Astrocyte (in vitro differentiated cells and primary cell): ENCODE measurements around the gene PPM1H. TPM values are rescaled to one million over a fixed set of nuclear protein-coding genes. Genes with fewer than 3 reads are reported as not detected.

Experiments
- DNase-seq: peaks from one replicate; pipeline ENCODE4 v3.0.0-alpha.2; 2010; ENCODE audit warnings: low read depth
- FAIRE-seq: peaks from 2 replicates; lab custom pipeline; 2011; peaks lifted over from hg19 to GRCh38; lab: Jason Lieb, UNC
- H2AFZ ChIP-seq: 2 replicates; pipeline ENCODE4 v1.6.0; 2012; ENCODE audit warnings: low read depth, low read length, inconsistent platforms
- H3K27ac ChIP-seq: 2 replicates; pipeline ENCODE4 v1.5.1; 2011; ENCODE audit warnings: low read depth, low read length, inconsistent platforms
- H3K27me3 ChIP-seq: 2 replicates; pipeline ENCODE4 v1.6.0; 2011; ENCODE audit warnings: low read length, inconsistent platforms; ENCODE audit not compliant: insufficient read depth
- H3K36me3 ChIP-seq: 2 replicates; pipeline ENCODE4 v1.5.1; 2011; ENCODE audit warnings: low read length, inconsistent platforms; ENCODE audit not compliant: insufficient read depth
- H3K4me1 ChIP-seq: 2 replicates; pipeline ENCODE4 v1.5.1; 2011; ENCODE audit warnings: low read length, inconsistent platforms; ENCODE audit not compliant: insufficient read depth
- H3K4me2 ChIP-seq: 2 replicates; pipeline ENCODE4 v1.6.0; 2012; ENCODE audit warnings: low read length, inconsistent platforms
- H3K4me3 ChIP-seq: 2 replicates; pipeline ENCODE4 v1.5.1; 2011; ENCODE audit warnings: low read depth, mild to moderate bottlenecking, low read length, inconsistent platforms; ENCODE audit not compliant: insufficient read depth
- H3K79me2 ChIP-seq: 2 replicates; pipeline ENCODE4 v1.6.0; 2012; ENCODE audit warnings: mild to moderate bottlenecking, low read length, inconsistent platforms; ENCODE audit not compliant: insufficient read depth
- H3K9ac ChIP-seq: 2 replicates; pipeline ENCODE4 v1.6.0; 2012; ENCODE audit warnings: mild to moderate bottlenecking, low read length, inconsistent platforms
- H3K9me3 ChIP-seq: 2 replicates; pipeline ENCODE4 v1.5.1; 2012; ENCODE audit warnings: low read depth, mild to moderate bottlenecking, low read length, inconsistent platforms; ENCODE audit not compliant: insufficient read depth
- H4K20me1 ChIP-seq: 2 replicates; pipeline ENCODE4 v1.6.0; 2012; ENCODE audit warnings: low read length, inconsistent platforms; ENCODE audit not compliant: insufficient read depth
- H3K27ac Mint-ChIP-seq: one replicate; pipeline ENCODE4 v1.8.0; 2021; ENCODE audit warnings: mild to moderate bottlenecking, mixed read lengths; ENCODE audit not compliant: unreplicated experiment
- H3K27me3 Mint-ChIP-seq: one replicate; pipeline ENCODE4 v1.8.0; 2021; ENCODE audit warnings: low read depth, mixed read lengths; ENCODE audit not compliant: unreplicated experiment
- H3K36me3 Mint-ChIP-seq: one replicate; pipeline ENCODE4 v1.8.0; 2021; ENCODE audit warnings: low read depth, mixed read lengths; ENCODE audit not compliant: unreplicated experiment
- H3K4me1 Mint-ChIP-seq: one replicate; pipeline ENCODE4 v1.8.0; 2021; ENCODE audit warnings: low read depth, mixed read lengths; ENCODE audit not compliant: unreplicated experiment
- H3K4me3 Mint-ChIP-seq: one replicate; pipeline ENCODE4 v1.8.0; 2021; ENCODE audit warnings: mild to moderate bottlenecking, moderate library complexity, mixed read lengths; ENCODE audit not compliant: unreplicated experiment
- H3K9me3 Mint-ChIP-seq: one replicate; pipeline ENCODE4 v1.8.0; 2021; ENCODE audit warnings: mild to moderate bottlenecking, mixed read lengths; ENCODE audit not compliant: unreplicated experiment
- CTCF ChIP-seq: IDR thresholded peaks from 2 replicates; pipeline ENCODE4 v1.5.1; 2011; ENCODE audit warnings: low read depth, mild to moderate bottlenecking, inconsistent platforms, low read length, moderate library complexity; ENCODE audit not compliant: insufficient read depth
- EZH2 ChIP-seq: IDR thresholded peaks from 2 replicates; pipeline ENCODE4 v1.6.1; 2012; ENCODE audit warnings: mild to moderate bottlenecking, low read length, inconsistent platforms; ENCODE audit not compliant: insufficient read depth
- total RNA-seq: library from RNA; stranded (reverse); gene quantifications from 2 replicates; pipeline ENCODE4 v1.2.1, GENCODE V29; 2021

The PPM1H gene
- total RNA-seq, 1 donor from 2014 or later = 7.8 TPM

GRCh38 chr12:62606654-62607053, 328.3 kb downstream of the PPM1H start:
- Histone ChIP-seq H3K79me2 (peaks cover 93% of the 10 kb centered on the region), H3K9me3 (no peaks in the 10 kb centered on the region), H4K20me1 (peaks cover 32% of the 10 kb centered on the region), H2AFZ (no peak overlapping the region), H3K36me3 (no peaks in the 10 kb centered on the region), H3K27me3 (no peaks in the 10 kb centered on the region), H3K27ac (no peak overlapping the region), H3K4me2 (peak overlapping the region; percentile 92), H3K4me3 (no peak overlapping the region), H3K9ac (no peak overlapping the region), H3K4me1 (peaks cover 6% of the 10 kb centered on the region)
- TF ChIP-seq EZH2 = no peak
- no peak for TF ChIP-seq CTCF
- Mint-ChIP-seq H3K36me3 (peaks cover 4% of the 10 kb centered on the region), H3K4me3 (no peak overlapping the region), H3K27me3 (no peaks in the 10 kb centered on the region), H3K4me1 (peaks cover 22% of the 10 kb centered on the region), H3K9me3 (no peaks in the 10 kb centered on the region), H3K27ac (no peak overlapping the region)
- FAIRE-seq = no peak
- no peak for DNase-seq

- Histone ChIP-seq H4K20me1 (peaks cover 32% of the 10 kb centered on the region), H3K9me3 (no peaks in the 10 kb centered on the region), H3K4me3 (peak overlapping the region; percentile 99), H3K4me1 (peaks cover 6% of the 10 kb centered on the region), H3K4me2 (peak overlapping the region; percentile 92), H3K79me2 (peaks cover 93% of the 10 kb centered on the region), H3K36me3 (no peaks in the 10 kb centered on the region), H3K27ac (no peak overlapping the region), H3K27me3 (no peaks in the 10 kb centered on the region), H3K9ac (peak overlapping the region; percentile 100), H2AFZ (no peak overlapping the region)
- Mint-ChIP-seq H3K36me3 (peaks cover 4% of the 10 kb centered on the region), H3K4me3 (peak overlapping the region; percentile 93), H3K4me1 (peaks cover 27% of the 10 kb centered on the region), H3K27me3 (no peaks in the 10 kb centered on the region), H3K27ac (no peak overlapping the region), H3K9me3 (no peaks in the 10 kb centered on the region)
- no peak for TF ChIP-seq EZH2
- TF ChIP-seq CTCF = no peak
- DNase-seq = no peak
- no peak for FAIRE-seq
Observed at GRCh38 chr12:62605981-62606380, 329.0 kb downstream of the PPM1H start.

GRCh38 chr12:62604871-62605270, 330.1 kb downstream of the PPM1H start:
- H3K4me1 Mint-ChIP-seq = peaks cover 23% of the 10 kb centered on the region
- no peaks in the 10 kb centered on the region for H3K9me3 Mint-ChIP-seq

More at GRCh38 chr12:62604871-62605270, 330.1 kb downstream of the PPM1H start:
- Histone ChIP-seq H3K4me1 (peaks cover 6% of the 10 kb centered on the region), H2AFZ (no peak overlapping the region), H3K4me2 (peak overlapping the region; percentile 92), H3K36me3 (no peaks in the 10 kb centered on the region), H3K9me3 (no peaks in the 10 kb centered on the region), H3K4me3 (peak overlapping the region; percentile 99), H3K27me3 (no peaks in the 10 kb centered on the region), H4K20me1 (peaks cover 32% of the 10 kb centered on the region), H3K9ac (peak overlapping the region; percentile 100), H3K27ac (peak overlapping the region; percentile 99), H3K79me2 (peaks cover 84% of the 10 kb centered on the region)
- Mint-ChIP-seq H3K27me3 (no peaks in the 10 kb centered on the region), H3K4me3 (peak overlapping the region; percentile 93), H3K36me3 (peaks cover 4% of the 10 kb centered on the region), H3K27ac (peak overlapping the region; percentile 70)
- no peak for TF ChIP-seq CTCF
- no peak for TF ChIP-seq EZH2
- FAIRE-seq (no peak), DNase-seq (peak; percentile 51)
